Tibial artery (tissue), 4 donors: ENCODE data around the gene FAM24B.

Experiments used
- DNase-seq, 2 donors: peaks; one replicate each; pipeline ENCODE4 v3.0.0-alpha.2; 2019
- H3K27ac ChIP-seq, 2 donors: fragments of 200-600 bp; sonication (generic) in 1 of 2; 1 replicate in 1 of 2; 2 replicates in 1 of 2; pipeline ENCODE4 v1.5.1; 2018 to 2019; ENCODE audit warnings: mild to moderate bottlenecking in 1 of 2
- H3K27me3 ChIP-seq, 2 donors: fragments of 200-600 bp; sonication (generic) in 1 of 2; one replicate each; pipeline versions ENCODE4 v1.5.1 to v1.6.0; 2016 to 2019
- H3K36me3 ChIP-seq, 3 donors: fragments of 200-600 bp; sonication (generic) in 2 of 3; one replicate each; pipeline ENCODE4 v1.5.1; 2016 to 2019; ENCODE audit warnings: mild to moderate bottlenecking in 2 of 3
- H3K4me1 ChIP-seq, 4 donors: fragments of 200-600 bp; sonication (generic) in 2 of 4; 1 replicate in 3 of 4; 2 replicates in 1 of 4; pipeline ENCODE4 v1.5.1; 2016 to 2019
- H3K4me3 ChIP-seq, 2 donors: fragments of 200-600 bp; sonication (generic) in 1 of 2; 1 replicate in 1 of 2; 2 replicates in 1 of 2; pipeline ENCODE4 v1.5.1; 2018 to 2019; ENCODE audit warnings: mild to moderate bottlenecking in 2 of 2
- H3K9me3 ChIP-seq, 3 donors: fragments of 200-600 bp; sonication (generic) in 1 of 3; one replicate each; pipeline ENCODE4 v1.5.1; 2016 to 2019
- CTCF ChIP-seq, 2 experiments: fragments of 200-600 bp in 1 of 2; fragments of 450-650 bp in 1 of 2; IDR thresholded peaks; one replicate each; pipeline ENCODE4 v1.5.1; 2017 to 2019; ENCODE audit warnings: antibody characterized with exemption in 2 of 2, mild to moderate bottlenecking in 1 of 2, moderate library complexity in 1 of 2
- intact Hi-C: fragments of 100-400 bp; cut with DNase I; formaldehyde crosslinking; loops from one replicate; pipeline ENCODE4 v1.15.0; 2023; ENCODE audit warnings: low total_unique reads

Gene FAM24B

GRCh38 chr10:122849900-122850605, 29.3 kb downstream of the FAM24B start:
- Histone ChIP-seq H3K9me3 (no peaks in the 10 kb centered on the region), H3K4me1 (no peaks in the 10 kb centered on the region), H3K36me3 (peaks cover 0 to 10% (median 10%) of the 10 kb centered on the region in 3 donors), H3K27me3 (no peaks in the 10 kb centered on the region), H3K4me3 (no peak overlapping the region), H3K27ac (no peak overlapping the region)
- TF ChIP-seq CTCF (IDR thresholded peaks at IDR 0.05): no peak
- DNase-seq: no peak
- intact Hi-C loops: no loop called here

- Histone ChIP-seq H3K4me3 (no peak overlapping the region), H3K9me3 (no peaks in the 10 kb centered on the region), H3K27me3 (no peaks in the 10 kb centered on the region), H3K36me3 (peaks cover 0 to 6% (median 6%) of the 10 kb centered on the region in 3 donors), H3K27ac (no peak overlapping the region), H3K4me1 (no peaks in the 10 kb centered on the region)
- DNase-seq: no peak
- intact Hi-C loops: no loop called here
- no peak for TF ChIP-seq CTCF (IDR thresholded peaks at IDR 0.05)
Measured at GRCh38 chr10:122849090-122849489, 30.3 kb downstream of the FAM24B start.

- H3K36me3 ChIP-seq: peaks cover 0 to 6% (median 0%) of the 10 kb centered on the region in 3 donors
- intact Hi-C loops: no loop called here
- no peak for TF ChIP-seq CTCF (IDR thresholded peaks at IDR 0.05)
- H3K4me1 ChIP-seq: no peaks in the 10 kb centered on the region
- no peak overlapping the region for H3K27ac ChIP-seq
- DNase-seq: no peak
- H3K9me3 ChIP-seq: no peaks in the 10 kb centered on the region
- no peak overlapping the region for H3K4me3 ChIP-seq
- H3K27me3 ChIP-seq: no peaks in the 10 kb centered on the region
Measured at GRCh38 chr10:122847782-122848604, 31.4 kb downstream of the FAM24B start.

- no peak for TF ChIP-seq CTCF (IDR thresholded peaks at IDR 0.05)
- Histone ChIP-seq H3K9me3 (no peaks in the 10 kb centered on the region), H3K4me1 (no peaks in the 10 kb centered on the region), H3K4me3 (no peak within 1 kb of the TSS), H3K27me3 (no peaks in the 10 kb centered on the region), H3K27ac (no peak within 1 kb of the TSS), H3K36me3 (peaks cover 0 to 6% (median 0%) of the 10 kb centered on the region in 3 donors)
- intact Hi-C loops: no loop called here
- DNase-seq: no peak
Measured at GRCh38 chr10:122845783-122846332, 33.5 kb downstream of the FAM24B start, which contains the start of gene CUZD1. TSS of gene CUZD1 (minus strand) at chr10:122845857. CDS start at chr10:122845843, 14 bp downstream.

GRCh38 chr10:122844146-122844545, 35.2 kb downstream of the FAM24B start:
- intact Hi-C loops: no loop called here
- no peaks in the 10 kb centered on the region for H3K27me3 ChIP-seq
- H3K4me1 ChIP-seq: no peaks in the 10 kb centered on the region
- TF ChIP-seq CTCF (IDR thresholded peaks at IDR 0.05): no peak
- no peak overlapping the region for H3K27ac ChIP-seq
- H3K36me3 ChIP-seq: peaks cover 0 to 6% (median 0%) of the 10 kb centered on the region in 3 donors
- no peak overlapping the region for H3K4me3 ChIP-seq
- no peak for DNase-seq
- no peaks in the 10 kb centered on the region for H3K9me3 ChIP-seq
